GM18526 (cell line): Measurements from ENCODE around the gene TRIAP1.
A peak's percentile ranks its signal among the peaks of the same experiment; 100 is the strongest.

Experiments
- POLR2A ChIP-seq: IDR thresholded peaks from 3 replicates; pipeline ENCODE4 v1.6.1; 2011; ENCODE audit not compliant: insufficient read length; ENCODE audit errors: extremely low read depth

The TRIAP1 gene

DNA sequence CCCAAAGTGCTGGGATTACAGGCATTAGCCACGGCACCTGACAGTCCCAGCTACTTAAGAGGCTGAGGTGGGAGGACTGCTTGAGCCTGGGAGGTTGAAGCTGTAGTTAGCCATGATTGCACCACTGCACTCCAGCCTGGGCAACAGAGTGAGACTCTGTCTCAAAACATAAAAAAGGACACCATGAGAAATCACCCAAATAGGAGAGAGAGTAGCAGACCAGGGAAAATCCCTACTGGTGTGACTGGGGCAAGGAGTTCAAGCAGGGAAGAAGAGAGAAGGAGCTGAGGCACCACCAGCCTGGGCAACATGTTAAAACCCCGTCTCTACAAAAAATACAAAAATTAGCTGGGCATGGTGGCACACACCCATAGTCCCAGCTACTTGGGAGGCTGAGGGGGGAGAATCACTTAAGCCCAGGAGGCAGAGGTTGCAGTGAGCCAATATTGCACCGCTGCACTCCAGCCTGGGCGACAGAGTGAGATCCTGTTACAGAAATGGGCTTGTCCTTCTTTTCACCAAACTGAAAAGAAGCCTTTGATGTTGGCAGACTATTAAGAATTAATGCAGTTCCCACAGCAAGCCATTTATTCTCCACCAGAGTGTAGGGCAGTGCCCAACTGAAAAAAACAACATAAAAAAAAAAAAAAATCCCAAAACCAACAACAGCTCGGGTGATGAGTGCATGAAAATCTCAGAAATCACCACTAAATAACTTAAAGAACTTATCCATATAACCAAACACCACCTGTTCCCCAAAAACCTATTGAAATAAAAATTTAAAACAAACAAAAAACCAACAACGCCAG is 27.8 kb upstream of the TRIAP1 start:
- no peak for TF ChIP-seq POLR2A

DNA sequence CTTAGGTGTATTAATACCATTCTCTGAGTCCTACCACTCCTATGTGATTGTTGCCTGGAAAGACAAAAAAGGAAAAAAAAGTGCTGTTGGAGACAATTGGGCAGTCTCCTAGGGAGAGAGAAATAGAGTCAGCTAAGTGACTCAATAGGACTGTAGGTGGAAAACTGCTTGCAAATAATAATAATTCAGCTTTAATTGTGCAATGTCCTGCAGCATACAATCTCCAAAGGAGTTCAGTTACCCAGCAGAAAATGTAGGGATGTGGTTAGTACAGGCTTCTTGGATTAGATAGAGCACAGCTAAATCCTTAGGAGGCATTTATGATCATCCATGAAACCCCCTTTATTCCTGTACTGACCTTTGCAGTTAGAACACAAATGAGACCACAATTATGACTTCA is 26.3 kb upstream of the TRIAP1 start:
- no peak for TF ChIP-seq POLR2A

- no peak for TF ChIP-seq POLR2A
Observed at GRCh38 chr12:120470150-120470784, 24.1 kb upstream of the TRIAP1 start.

DNA sequence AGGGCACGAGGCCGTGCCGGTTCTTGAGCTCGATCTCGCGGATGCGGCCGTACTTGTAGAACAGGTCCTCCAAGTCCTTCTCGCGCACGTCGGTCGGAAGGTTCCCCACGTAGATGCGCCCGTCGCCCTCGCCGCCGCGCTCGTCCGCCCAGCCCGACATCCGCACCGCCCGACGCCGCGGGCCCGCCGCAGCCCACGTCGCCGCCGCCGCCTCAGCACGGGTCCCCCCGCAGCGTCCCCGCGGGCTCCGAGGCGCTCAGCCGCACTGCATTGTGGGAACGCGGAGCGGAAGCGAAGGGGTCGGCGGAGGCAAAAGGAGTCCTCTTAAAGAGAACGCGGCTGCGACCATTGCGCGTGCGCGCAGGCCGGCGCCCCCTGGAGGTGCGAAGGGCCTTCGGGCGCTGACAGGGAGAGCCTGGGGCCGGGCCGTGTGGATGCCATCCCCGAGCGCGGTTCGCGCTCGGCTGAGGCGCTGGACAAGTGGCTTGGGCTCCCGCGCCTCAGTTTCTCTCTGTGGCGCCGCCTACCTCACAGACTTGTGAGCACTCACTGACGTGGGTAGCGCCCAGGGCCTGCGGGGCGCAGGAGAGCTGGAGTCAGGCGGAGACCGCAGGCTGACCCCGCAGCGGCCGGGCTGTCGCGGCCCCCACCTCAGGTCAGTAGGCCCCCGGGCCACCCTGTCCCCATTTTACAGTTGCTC is 23.4 kb upstream of the TRIAP1 start, which contains the start of gene SRSF9:
TSS of gene SRSF9 (minus strand) at position 299 of the 700 bp plus-strand sequence. CDS start at position 160, 139 bp downstream.
- TF ChIP-seq POLR2A: peak; percentile 83

DNA sequence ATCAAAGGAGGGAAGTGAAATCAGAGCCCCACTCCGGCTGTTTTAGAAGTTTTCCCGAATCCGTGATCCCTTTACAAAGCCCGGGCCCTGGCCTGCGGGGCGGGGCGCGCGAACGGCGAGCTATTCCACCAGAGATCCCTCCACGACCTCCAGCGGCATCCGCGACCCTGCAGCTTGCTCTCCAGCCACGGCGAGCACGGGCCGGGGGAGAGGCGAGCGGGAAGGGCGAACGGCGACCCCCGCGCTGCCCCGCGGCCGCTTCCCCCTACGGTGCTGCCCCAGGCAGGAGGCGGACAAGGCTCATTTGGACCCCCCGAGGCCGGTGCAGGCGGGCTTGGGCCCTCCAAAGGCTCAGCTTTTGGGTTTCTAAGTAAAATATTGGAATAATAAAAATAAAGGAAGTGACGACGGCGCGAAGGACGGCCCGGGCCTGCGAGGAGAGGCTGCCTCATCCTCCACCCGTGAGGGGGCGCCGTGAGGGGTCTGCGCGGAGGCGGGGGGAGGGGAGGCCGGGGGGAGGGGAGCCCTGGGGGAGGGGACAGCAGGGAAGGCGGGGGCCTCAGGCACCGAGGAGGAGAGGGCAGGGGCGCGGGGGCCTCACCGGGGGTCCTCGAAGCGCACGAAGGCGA is 22.8 kb upstream of the TRIAP1 start:
- no peak for TF ChIP-seq POLR2A

DNA sequence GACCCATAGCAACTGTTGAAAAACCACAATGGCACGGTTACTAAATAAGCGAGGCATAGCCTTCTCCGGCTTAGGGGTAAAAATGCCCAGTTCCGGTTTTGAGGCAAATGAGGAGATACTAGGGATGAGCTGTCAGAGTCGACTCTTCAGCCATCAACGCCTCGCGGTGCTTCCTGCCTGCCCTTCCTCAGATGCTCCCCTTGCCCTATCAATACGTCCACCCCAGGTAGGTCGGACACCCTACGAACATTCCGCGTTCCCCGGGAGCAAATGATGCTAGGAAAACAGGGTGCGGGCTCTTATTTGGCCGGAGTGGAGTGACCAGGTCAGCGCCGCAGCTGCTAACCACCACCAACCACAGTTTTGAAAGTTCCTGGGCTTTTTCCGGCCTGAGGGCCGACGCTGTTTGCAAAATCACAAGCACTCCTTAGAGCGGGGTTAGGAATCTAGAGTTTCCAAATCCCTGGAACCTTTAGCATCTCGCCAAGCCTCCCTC is 22.2 kb upstream of the TRIAP1 start:
- TF ChIP-seq POLR2A: peak; percentile 39

DNA sequence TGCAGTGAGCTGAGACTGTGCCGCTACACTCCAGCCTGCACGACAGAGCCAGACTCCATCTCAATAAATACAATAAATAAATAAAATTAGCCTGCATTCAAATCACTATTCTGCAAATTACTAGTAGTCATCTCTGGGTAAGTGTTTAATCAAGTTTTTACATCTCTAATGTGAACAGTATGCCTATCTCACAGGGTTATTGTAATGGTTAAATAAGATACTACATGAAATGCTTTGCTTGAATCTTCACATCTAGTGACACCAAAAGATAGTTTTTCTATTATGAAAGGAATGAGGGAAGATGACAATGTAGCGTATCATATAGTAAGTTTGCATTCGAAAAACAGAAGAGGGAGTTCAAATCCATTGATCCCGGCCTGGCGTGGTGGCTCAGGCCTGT is 21.3 kb upstream of the TRIAP1 start:
- TF ChIP-seq POLR2A: no peak

DNA sequence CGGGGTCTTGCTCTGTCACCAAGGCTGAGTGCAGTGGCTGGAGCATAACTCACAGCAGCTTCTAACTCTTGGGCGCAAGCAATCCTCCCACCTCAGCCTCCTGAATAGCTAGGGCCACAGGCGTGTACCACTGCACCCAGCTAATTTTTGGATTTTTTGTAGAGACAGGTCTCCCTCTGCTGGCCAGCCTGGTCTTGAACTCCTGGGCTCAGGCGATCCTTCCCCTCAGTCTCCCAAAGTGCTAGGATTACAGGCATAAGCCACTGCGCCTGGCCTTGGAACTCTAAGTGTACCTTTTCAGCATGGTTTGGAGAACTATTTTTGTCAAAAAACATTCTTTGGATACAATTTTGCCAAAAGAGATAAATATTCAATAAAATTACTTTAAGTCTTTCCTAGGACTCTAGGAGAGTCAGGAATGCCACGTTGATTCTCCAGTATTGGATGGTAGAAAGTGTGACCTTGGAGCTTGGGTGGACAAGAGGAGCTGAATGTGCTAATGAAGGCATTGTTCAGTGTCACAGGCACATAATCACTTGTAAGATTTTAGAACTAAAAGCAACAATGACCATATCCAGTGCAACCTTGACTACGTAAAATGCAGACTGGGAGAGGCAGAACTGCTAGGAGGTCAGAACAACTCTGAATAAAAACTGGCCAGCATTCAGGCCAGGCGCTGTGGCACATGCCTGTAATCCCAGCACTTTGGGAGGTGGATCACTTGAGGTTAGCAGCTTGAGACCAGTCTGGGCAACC is 20.6 kb upstream of the TRIAP1 start:
- no peak for TF ChIP-seq POLR2A

GRCh38 chr12:120465756-120466155 is 19.6 kb upstream of the TRIAP1 start:
- no peak for TF ChIP-seq POLR2A

- no peak for TF ChIP-seq POLR2A
Observed at GRCh38 chr12:120463712-120464111, 17.5 kb upstream of the TRIAP1 start.

- TF ChIP-seq POLR2A: no peak
Observed at GRCh38 chr12:120462099-120462640, 16.0 kb upstream of the TRIAP1 start.

DNA sequence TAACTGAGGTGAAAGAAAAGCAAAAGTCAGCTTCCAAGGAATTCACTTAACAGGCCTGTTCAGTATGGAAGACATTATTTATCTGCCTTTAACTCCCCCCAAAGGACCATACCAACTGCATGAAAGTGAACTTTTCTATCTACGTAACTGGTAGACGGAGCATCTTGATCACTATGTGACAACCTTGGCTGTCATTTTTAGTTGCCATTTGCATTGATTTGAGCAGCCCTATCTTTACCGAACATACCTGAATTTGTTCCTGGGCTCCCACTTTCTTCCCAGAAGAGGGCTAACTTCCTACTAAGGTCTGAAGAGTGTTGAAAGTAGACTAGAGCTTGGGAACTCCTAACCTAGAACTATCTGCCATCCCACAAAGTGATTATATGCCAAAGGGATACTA is 14.0 kb upstream of the TRIAP1 start:
- no peak for TF ChIP-seq POLR2A

GRCh38 chr12:120457133-120457532 is 10.9 kb upstream of the TRIAP1 start:
- TF ChIP-seq POLR2A: no peak

- no peak for TF ChIP-seq POLR2A
Observed at GRCh38 chr12:120455302-120455701, 9.1 kb upstream of the TRIAP1 start.

GRCh38 chr12:120453977-120454376 is 7.8 kb upstream of the TRIAP1 start:
- no peak for TF ChIP-seq POLR2A
